GM21526 (cell line): ENCODE results near the gene PGM1.

Experiments used
- ATAC-seq: cut with Tn5 transposase; IDR thresholded peaks from one replicate; pipeline ENCODE4 v1.9.1; 2021; ENCODE audit warnings: moderate library complexity; ENCODE audit not compliant: unreplicated experiment, low FRiP score

PGM1 gene

DNA sequence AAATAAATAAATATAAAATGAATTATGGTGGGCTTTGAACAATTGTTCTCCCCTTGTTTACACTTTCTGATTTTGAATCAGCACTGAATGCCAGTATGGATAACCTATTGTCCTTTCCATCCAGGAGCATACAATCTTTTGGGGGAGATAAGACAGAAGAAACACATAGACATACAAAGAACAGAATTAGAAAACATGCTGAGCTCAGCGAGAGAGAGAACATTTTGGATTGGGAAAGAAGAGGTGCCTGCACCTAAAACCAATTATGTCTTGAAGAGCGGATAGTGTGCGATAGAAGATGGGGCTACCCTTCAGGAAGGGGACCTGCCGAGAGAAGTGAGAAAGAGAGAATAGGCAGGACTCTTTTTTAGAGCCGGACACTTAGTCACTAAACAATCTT is 6.6 kb downstream of the PGM1 start:
- no peak for ATAC-seq

DNA sequence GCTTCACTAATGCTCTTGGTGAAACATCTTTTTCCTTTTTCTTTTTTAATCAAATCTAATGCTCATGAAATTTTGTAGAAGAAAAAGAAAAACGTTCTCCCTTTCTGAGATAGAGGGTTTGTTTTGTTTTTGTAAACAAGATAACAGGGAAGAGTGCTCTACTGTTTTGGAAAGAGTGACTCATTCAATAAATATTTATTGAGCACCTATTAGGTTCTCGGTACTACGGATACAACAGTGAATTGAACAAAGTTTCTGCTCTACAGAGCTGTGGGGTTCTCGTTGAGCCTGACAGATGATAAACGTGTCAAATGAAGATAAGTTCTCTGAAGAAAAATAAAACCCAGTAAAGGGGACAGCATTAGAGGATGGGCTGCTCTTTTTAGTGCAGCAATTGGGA is 7.0 kb downstream of the PGM1 start:
- no peak for ATAC-seq

DNA sequence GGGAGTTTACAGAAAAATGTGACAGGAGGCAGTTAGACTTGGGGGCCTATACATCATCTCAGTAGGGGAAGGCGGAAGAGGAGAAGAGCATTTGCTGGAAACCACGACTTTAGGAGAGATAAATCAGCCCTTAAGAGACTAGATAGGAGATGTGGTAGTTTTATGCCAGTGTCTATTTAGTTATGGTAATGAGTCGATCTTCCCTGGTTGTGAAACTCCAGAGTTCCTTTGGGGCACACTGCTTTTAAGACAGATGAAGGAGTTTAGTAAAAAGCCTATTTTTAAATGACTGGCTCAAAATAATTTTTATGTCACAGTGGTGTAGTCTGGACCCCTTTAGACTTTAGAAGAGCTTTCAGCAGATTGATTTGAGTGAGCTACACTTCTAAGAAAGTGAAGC is 7.8 kb downstream of the PGM1 start:
- ATAC-seq: no peak

DNA sequence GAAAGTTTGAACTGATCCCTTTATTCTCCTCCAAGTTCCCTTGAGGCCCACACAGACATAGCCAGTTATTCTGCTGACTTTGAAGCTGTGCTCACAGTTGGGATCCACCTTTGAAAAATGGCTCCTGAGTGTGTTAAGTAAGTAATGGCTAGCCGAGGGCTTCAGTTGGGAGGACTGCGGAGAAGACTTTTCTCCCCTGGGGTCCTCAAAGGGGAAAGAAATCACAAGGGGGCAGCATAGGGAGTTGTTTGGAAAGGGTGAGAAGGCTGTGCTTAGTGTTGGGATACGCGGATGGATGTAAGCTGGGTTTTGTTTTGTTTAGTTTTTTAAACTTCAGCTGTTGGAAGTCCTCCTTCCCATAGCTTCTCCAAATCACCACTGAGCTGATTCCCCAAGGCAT is 8.3 kb downstream of the PGM1 start:
- ATAC-seq: no peak

DNA sequence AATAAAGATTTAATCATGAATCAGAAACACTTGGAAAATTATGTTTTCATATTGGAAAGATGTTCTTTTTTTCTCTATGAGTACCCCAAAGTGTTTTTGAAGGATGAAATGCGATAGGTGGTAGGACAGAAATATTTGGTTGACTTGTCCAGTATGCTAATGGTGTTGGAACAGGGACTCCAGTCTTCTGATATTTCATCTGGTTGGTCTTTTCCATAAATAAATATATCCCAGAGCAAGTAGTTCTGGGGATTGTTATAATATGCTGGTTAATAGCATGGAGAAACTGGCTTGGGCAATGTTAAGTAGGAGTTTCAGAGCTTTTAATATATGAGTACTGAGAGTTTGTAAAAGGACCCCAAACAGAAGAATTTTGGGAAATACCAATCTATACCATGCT is 8.7 kb downstream of the PGM1 start:
- no peak for ATAC-seq

DNA sequence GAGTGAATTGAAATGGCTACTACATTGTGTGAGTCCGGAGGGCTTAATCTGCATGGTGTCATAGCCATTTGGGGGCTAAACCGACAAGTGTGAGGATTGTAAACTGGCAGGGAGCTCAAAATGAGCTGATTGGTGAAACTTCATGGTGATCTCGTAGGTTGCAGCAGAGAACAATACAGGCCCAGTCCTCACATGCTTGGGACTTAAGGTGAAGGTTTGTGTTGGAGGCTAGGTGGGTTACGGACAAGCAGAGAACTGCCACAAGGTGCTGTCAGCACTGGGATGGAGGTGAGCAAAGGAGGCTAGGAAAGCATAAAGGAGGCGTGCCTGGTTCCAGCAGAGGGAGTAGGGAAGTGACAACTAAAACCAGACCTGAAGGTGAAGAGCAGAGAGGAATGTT is 9.4 kb downstream of the PGM1 start:
- no peak for ATAC-seq

DNA sequence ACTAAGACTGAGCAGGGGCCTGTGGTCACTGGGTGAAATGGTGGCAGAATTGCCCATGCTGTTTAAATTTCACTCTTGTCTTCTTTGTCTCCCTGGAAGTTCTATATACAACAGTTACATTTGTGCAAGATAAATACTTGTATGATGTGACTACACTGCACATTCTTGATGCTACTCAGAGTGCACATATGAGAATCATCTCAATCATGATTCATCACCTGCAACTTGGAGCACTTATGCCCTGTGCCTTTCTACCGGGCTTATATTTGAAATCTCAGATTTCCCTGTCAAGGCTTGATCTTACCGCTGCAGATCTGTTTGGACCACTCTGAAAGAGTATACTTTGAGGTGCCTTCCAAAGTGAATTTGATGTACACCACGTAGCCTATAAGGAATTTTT is 10.6 kb downstream of the PGM1 start:
- ATAC-seq: no peak

DNA sequence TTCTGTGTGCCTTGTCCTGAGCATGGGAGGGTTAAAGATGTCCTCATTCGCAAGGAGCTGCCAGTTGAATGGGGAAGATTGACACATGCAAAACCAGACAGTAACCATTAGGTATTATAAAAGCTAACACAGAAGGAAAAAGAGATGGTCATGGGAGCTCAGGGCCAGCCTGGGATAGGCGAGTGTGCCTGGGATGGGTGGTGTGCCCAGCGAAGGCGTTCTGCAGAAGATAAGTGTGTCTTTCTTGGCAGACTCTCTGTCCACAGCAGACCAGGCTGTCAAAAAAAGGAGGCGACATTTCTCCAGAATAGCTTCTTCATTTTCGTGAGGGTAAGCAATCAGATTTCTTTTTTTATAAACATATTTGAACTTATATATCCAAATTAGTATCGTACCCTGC is 14.1 kb downstream of the PGM1 start:
- ATAC-seq: no peak

DNA sequence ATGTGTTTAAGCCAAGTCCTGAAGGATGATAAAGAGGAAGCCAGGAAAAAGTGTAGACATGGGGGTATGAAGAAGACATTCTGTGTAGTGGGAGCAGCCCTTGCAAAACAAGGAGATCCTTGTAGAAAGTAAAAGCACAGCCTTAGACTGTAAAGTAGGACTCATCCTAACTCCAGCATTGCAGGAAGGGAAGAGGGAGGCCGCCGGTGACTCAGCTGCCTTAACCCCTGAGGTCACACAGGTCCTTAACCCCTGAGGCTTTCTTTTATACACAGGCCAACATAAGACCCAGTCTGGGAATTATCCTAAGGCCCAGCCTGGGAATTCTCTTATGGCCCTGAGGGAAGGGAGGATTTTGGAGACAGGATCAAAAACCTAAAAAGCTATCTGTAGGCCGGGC is 18.0 kb downstream of the PGM1 start:
- ATAC-seq: no peak

DNA sequence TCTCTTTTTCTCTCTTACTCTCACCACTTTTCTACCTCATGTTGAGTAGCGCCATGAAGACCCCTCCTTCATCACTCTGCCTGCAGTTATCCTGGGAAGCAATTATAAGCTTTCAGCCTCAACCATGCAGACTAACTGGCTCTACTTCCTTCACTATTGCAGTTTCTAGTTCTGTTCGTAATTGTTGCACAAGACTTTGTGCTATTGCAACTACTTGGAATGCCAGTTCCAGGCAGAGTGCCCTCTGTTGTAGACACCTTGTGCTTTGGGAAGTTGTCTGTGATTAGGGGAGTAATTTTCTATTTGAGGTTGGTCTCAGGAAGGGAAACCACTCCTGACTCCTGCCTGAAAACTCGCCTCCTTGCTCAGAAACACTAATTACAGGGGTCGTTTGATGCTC is 19.4 kb downstream of the PGM1 start:
- ATAC-seq: no peak

DNA sequence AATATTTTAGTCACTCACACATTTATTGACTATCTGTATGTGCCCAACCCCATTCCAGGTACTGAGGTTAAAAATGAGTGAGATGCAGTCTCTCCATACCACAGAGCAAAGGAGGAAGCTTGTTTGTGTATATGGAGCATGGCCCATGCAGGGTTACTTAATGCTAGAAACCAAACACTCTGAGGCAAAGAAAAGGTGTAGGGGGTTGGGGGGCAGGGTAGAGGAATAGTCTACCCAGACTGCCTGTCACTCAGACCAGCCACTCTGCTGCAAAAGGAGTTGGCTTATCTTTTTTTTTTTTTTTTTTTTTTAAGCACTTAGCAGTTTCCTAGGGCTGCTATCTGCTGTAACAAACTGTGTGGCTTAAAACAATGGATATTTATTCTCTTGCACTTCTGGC is 19.8 kb downstream of the PGM1 start:
- no peak for ATAC-seq

DNA sequence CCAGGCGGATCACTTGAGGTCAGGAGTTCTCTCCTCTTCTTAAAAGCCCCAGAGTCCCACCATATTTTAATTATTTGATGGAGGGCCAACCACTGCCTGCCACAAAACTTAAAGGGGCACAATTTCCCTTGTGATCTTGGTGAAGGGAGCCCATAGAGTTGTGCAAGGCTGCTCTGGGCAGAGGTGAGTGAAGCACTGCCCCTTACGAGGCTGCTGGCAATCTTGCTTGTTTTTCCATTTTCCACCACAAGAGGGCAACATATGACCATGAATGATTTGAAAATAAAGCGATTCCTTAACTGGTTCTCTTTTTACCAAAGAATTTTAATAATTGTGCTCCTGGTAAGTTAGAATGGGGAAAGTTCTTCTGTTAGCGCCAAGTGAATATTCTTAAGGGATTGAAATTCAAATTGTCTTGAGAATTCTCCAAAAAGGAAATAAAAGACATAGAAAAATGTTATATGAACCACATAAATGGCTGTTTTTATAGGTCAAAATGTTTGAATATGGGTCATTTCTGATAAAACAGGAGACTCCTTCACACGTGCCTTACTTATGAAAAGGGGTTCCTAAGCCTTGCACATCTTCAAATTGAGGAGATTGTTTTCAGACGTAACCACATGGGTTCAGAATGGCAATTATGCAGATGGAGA is 22.7 kb downstream of the PGM1 start:
- ATAC-seq: no peak

DNA sequence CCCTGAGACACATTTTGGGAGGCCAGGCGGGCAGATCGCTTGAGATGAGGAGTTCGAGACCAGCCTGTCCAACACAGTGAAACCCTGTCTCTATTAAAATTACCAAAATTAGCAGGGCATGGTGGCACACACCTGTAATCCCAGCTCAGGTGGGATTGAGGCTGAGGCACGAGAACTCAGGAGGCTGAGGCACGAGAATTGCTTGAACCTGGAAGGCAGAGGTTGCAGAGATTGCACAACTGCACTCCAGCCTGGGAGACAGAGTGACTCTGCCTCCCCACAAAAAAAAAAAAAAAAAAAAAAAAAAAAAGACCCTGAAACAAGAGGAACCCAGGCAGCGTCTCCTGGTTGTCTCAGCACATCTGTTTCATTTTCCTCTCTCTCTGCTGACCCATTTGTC is 24.2 kb downstream of the PGM1 start:
- no peak for ATAC-seq

DNA sequence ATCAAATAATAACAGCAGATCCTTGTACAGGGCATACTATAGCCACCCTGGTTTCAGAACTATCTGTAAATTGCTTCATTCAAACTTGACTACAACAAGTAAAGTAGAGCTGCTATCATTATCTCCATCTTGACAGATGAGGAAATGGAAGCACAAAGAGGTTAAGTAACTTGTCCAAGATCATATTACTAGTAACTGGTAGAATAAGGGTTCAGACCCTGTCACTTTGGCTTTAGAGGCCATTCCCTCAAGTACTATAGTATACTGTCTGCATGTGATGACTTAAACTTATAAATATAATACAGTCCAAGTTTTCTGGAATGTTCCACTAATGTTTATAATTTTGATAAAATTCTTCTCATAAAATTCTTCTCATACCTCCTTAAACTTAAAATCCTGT is 24.8 kb downstream of the PGM1 start:
- no peak for ATAC-seq

DNA sequence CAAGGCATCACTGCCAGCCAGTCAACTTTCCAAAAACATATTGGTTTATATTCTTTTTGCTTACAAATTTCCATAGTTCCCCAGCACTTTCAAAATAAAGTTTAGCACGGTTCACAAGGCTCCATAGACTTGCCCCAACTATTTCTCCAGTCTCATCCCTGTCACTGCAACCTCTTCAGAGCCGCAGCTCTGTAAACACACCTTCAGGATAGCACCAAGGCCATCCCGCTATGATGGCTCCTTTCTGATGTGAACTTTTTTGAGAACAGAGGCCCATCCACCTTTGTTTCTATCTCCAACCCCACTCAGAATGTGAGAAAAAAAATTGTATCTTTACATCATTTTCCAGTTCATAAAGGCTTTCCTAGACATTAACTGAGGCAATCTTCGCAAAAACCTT is 26.3 kb downstream of the PGM1 start:
- no peak for ATAC-seq

DNA sequence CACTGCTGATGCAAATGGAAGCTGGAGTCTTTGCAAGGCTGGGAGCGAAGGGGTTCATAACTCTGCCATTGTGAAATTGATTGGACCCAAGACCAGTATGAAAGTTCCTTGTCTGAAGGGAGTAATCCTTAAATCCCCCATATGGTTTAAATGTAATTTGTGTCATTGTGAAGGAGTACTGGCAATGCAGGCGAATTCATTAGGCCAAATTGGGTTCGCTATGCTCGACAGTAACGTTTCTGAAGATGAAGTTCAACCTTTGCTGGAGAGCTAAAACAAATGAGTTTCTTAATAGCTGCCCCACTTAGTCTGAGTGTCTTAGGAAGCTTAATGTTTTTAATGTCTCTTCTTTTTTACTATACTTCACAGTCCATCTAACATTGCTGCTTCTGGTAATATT is 27.5 kb downstream of the PGM1 start:
- ATAC-seq: no peak

DNA sequence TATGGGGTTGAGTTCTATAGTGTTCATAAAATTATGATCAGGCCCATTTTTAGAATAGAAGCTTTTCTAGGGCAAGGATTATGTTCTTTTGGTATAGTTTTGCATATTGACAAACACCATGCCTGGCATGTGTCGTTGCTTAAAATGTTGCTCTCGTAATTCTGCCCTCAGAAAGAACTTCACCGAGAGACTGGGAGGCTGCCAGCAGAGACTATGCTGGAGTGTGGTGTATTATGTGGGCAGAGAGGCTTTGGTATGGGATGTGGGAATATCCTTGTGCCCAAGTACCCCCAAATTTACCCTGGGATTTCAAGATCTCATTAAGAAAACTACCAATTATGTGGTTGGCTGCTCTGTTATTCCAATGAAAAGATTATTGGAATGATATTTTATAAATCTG is 27.9 kb downstream of the PGM1 start:
- ATAC-seq: no peak

DNA sequence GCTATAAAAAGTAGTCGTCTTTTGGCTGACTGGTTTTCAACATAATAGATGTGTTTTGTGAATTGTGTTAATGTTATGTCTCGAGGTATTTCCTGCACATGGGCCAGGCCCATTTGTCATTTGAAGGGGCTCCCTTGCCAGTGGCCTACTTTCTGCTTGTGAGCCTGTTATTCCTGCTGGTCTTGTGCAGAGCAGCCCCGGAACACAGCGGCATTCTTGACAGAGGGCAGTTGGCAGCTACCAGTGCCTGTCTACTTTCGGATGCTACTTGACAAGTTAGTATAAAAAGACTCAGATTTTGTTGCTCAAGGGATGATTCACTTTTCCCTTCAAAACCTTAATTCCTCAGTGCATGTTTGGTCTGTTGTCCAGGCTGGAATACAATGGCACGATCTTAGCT is 28.5 kb downstream of the PGM1 start:
- no peak for ATAC-seq

DNA sequence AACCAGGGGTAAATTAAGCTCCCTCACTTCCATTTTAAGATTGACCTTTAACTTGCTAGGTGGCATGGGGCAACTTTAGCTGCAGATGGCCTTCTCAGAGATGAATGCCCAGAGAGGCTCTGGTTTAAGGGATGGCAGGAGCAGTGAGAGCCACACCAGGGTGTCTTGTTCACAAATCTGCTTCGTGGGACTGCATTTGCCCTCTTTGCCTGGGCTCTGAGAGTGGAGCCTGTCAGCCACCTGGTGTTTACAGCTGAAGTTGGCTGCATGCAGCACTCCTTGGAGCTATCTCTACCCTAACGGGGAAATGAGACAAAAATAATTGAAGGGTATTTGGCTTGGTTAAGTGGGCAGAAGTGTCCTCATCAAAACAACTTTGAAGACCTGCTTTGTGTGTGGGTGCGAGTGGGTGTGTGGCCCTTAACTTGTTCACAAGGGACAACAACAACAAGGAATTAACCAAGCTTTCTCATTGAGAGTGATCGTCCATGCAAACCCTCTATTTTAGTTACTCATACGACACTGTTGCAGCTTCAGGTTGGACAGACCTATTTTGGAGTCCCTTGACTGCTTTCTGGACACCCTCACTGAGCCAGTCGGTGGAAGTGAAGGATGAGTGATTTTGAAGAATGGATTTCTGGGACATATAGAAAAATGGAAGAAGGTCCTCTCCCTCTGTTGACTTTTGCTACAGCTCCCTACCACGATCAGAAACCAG is 29.8 kb downstream of the PGM1 start:
- ATAC-seq: no peak

DNA sequence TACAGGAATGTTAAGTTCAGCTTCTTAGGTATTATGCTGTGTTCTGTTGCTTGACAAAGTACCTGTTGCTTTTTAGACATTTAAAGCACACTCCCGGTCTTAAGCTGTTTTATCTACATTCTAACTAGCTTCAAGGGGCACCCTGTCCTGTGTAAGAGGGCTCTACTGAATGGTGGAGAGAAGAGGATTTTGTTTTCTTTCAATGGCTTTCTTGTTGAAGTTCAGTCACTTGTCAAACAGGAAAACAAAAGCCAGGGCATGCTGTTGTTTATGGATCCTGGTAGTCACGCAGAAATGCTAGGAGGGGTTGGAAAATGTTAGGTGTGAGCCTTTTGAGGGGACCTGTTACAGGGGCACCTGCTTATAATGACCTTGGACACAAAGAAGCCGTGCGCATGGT is 30.7 kb downstream of the PGM1 start:
- ATAC-seq: no peak

DNA sequence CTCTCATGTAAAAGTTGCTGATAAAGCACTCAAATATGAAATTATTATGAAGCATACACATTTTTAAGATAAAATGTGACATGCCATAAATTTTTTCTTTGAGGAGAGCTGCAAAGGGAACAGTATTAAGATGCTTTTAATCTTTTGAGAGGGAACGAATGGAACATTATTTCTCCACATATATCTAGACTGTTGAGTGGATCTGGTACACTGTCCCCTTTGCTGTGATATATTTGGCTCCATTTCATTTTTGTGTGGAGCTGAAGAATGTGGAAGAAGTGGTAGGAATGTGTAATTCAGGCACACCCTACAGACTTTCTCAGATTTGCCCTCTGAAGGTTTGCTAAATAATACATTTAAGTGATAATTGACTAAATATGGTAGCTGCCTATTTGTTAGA is 31.7 kb downstream of the PGM1 start:
- no peak for ATAC-seq

DNA sequence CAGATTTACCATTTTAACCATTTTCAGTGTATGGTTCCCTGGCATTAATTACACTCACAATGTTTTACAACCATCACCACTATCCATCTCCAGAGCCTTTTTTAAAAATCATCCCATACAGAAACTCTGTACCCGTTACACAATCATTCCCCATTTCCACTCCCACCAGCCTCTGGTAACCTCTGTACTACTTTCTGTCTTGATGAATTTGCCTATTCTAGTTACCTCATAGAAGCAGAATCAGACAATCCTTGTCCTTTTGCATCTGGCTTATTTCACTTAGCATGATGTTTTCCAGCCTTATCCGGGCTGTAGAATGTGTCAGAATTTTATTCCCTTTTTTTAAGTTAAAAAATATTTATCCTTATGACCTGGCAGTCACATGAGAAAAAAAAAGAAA is 33.0 kb downstream of the PGM1 start:
- ATAC-seq: no peak

DNA sequence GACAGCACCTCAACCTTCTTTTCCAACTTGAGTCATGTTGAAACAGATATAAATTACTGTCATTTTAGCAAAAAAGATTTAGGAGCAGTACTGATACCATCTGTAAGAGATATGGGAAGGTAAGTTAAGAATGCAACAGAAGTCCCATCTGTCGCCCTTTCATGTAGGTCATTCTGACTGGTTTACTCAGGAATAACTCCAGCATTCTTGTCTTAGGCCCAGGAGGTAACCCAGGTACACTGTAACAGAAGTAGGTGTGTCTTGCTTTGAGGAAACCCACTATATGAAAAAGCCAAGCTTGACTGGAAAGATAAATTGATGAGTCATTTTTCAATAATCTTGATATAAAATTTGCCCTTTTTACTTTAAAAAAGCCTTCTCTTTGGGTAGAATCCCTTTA is 35.4 kb downstream of the PGM1 start:
- ATAC-seq: no peak
